SKM-1 treated with dmso at 0.1 percent for 144 hours (cell line): ENCODE results near the gene RNF213.

Experiments
- DNase-seq: peaks from one replicate; lab custom pipeline; 2025; ENCODE audit not compliant: unreplicated experiment; lab: John Stamatoyannopoulos, UW

RNF213 gene

DNA sequence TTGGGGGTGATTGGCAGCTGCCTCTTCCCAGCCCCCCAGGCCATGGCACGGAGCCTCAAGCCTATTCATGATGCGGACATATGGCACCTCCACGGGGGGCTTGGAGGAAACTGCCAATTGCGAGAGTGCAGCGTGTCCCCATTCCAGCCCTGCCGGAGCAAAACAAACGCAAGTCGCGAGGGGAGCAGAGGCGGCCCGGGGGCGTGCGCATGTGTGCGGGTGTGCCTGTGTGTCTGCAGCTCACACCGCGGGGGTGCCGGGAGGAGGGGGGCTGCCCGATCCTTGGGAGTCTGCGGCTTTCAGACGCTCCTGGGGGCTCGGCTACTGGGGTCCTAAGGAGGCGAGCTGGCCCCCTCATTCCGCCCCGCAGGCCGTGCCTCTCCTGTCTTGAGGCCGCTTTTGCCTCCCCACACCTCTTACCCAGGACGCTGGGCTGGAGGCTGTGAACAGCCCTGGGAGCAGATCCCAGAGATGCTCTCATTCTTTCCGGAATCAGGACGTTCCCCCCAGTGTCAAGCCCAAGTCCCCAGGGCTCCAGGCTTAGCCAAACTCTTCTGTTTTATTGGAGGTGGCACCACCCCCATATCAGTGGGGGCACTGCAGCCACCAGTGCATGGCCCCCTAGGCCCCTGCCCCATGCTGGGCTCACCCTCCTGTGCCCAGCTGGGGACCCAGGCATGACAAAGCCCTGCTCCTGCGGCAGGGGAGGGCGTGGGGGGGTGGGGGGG is 183.4 kb downstream of the RNF213 start:
- DNase-seq: no peak

DNA sequence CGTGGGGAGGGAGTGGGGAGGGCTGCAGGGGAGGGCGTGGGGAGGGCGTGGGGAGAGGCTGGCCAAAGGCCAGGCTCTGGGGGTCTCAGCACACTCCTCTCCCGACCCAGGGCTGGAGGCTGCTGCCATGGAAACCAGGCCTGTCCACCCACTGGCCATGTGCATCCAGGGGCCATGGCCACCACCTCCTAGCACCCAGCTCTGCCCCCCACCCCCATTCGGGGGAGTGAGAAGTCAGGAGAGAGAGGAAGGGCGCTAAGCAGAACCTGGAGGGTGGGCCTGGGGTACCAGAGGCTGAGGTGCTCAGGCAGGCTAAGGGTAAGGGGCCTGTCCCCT is 184.0 kb downstream of the RNF213 start:
- no peak for DNase-seq

DNA sequence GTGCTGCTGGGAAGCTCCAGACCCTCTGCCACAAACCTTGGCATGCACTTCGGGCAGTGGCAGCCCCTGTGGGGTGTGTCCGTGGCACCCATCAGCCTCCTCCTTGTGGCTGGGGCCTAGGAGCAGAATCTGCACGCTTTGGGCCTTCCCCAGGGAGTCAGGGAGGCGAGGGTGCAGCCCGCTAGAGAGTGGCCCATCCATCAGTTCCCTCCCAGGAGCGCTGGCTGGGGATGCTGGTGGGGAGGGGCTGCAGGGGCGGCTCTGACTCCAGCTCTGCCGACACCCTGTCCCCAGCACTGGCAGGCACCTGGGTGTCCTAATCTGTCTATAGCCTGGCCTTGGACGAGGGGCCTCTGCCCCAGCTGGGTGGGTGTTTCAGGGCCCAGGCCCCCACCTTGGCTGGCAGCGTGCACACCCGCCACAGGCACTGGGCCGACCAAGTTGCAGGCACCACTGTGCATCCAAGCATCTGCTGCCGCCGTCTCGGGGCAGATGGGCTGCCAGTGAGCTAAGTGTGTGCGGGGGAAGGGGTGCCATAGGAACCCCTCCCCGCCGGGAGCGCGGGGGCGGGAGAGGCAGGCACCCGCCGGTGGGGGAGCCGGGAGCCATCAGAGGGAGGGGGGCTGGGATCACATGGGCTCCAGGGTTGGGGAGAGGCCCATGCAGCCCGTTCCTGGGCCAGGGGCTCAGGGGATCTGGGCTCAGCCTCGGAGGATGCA is 184.5 kb downstream of the RNF213 start:
- no peak for DNase-seq

DNA sequence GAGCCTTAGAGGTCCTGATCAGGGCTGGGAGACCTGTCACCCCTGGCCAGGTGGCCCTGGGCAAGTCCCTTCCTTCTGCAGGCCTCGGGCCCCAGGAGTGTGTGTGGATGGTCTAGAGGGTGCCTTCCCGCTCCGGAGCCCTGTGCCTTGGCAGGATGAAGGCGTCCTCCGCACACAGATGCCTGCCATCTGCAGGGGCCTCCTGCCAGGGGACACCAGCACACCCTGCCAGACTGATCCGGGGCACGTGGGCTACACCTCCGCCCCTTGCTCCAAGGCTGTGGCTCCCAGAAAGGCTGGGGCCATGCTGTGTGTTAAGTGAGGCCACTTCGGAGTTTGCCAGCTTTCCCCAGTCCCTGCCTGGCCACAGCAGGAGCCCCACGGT is 185.1 kb downstream of the RNF213 start:
- DNase-seq: no peak

DNA sequence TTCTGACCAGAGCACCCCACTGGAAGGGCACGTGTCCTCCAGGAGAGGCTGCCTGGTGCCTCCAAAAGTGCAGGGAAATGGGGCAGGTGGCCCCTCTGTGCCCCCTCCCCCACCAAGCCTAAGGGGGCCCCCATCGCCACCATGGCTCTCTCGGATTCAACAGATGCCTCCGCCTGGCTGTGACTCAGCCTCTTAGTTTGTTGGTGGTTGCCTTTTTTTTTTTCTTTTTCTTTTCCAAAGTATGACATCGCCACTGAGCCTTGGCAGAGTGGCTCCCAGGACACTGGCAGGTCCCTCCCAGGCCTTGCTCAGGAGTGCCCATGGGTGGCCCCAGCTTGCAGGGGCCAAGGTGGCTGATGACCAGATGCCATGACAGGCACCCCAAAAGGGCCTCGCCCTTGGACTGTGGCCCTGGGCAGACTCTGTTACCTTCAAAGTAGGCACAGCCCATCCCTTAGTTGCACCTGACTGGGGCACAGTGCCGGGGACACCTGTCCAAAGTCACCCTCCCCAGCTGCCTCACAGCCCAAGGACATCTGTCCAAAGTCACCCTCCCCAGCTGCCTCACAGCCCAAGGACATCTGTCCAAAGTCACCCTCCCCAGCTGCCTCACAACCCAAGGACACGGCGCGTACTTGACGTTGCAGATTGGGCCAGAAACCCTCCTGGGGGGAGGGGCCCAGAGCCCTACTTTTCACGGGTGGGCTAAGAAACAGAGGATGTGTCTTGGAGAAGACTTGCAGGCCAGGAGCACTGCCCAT is 186.2 kb downstream of the RNF213 start:
- DNase-seq: no peak

DNA sequence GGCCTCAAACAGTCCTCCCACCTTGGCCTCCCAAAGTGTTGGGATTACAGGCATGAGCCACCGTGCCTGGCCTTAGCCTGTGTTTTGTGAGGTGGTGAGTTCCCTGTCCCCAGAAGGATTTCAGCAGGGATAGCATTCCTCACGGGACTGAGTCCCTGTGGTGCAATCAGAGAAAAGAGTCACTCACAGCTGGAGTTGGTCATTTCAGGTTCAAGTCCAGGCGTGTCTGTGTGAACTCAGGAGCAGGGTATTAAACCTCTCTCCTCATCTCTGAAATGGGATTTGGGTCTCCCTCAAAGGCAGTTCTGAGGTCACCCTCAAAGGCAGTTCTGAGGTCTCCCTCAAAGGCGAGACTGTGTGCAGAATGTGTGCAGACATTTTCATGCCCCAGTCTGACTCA is 187.1 kb downstream of the RNF213 start:
- no peak for DNase-seq
